Measurements from ENCODE around the gene IFIT5. TPM values are rescaled to one million over a fixed set of nuclear protein-coding genes. Genes with fewer than 3 reads are reported as not detected.
A peak's percentile ranks its signal among the peaks of the same experiment; 100 is the strongest.

IFIT5 gene
- polyA plus RNA-seq, 1 donor (not counting 4 experiments of a cell fraction or from before 2014, with no cell fraction given): 15.8 TPM

- Histone ChIP-seq H4K20me1 (ENCODE audit: control insufficient read depth, extremely low read depth, insufficient read depth, low read length) (no peaks in the 10 kb centered on the region), H3K79me2 (ENCODE audit: control insufficient read depth, insufficient read depth, low read length) (no peaks in the 10 kb centered on the region), H3K4me1 (ENCODE audit: control insufficient read depth, extremely low read depth, insufficient read depth, low read length) (peaks cover 45% of the 10 kb centered on the region), H3K4me3 (ENCODE audit: control insufficient read depth in 2 of 3, extremely low read depth in 1 of 3, insufficient read depth in 2 of 3, low read depth in 1 of 3, low read length in 3 of 3) (no peak overlapping the region), H3K9me1 (ENCODE audit: control insufficient read depth, extremely low read depth, insufficient read depth, low read length) (no peaks in the 10 kb centered on the region), H3K27me3 (ENCODE audit: control insufficient read depth, extremely low read depth, insufficient read depth, low read length) (no peaks in the 10 kb centered on the region), H3K36me3 (ENCODE audit: control insufficient read depth in 2 of 2, extremely low read depth in 1 of 2, insufficient read depth in 2 of 2, low read length in 2 of 2) (no peaks in the 10 kb centered on the region), H2AFZ (ENCODE audit: control insufficient read depth, low read length) (no peak overlapping the region), H3K4me2 (ENCODE audit: control insufficient read depth, extremely low read depth, insufficient read depth, low read depth, low read length) (peak overlapping the region; percentile 17), H3K27ac (ENCODE audit: control insufficient read depth, insufficient read depth, low read length) (no peak overlapping the region), H3K9me3 (ENCODE audit: control insufficient read depth, low read depth, low read length) (no peaks in the 10 kb centered on the region), H3K9ac (ENCODE audit: control insufficient read depth, extremely low read depth, insufficient read depth, low read length) (no peak overlapping the region)
- dilution Hi-C loops (cut with MboI; ENCODE audit: extremely low pct_ligation_motif_present, low sequenced_read_pairs): no loop called here
- TF ChIP-seq CTCF (optimal IDR thresholded peaks at IDR 0.05 in 1 of 3, IDR thresholded peaks at IDR 0.05 in 1 of 3, conservative IDR thresholded peaks at IDR 0.05 in 1 of 3; ENCODE audit: extremely low read depth in 1 of 3, insufficient read depth in 2 of 3, low read length in 3 of 3) (no peak), EZH2 (IDR thresholded peaks at IDR 0.05; ENCODE audit: low read length) (no peak)
- no peak for FAIRE-seq
- DNase-seq (ENCODE audit: low read depth, low spot score): no peak
Measured at GRCh38 chr10:89469517-89469916, 55.1 kb downstream of the IFIT5 start.

Other genes with a start within 250 kb of the IFIT5 start
- 0.05 to 0.37 TPM in 2 of 3 replicates, not detected in the other for gene CH25H, start 207.3 kb upstream of the IFIT5 start, polyA plus RNA-seq
- gene LIPA, start 162.8 kb upstream of the IFIT5 start, polyA plus RNA-seq: 105 to 157 TPM (median 156 TPM) in 3 replicates
- 3.4 to 4.3 TPM (median 3.9 TPM) in 3 replicates for gene IFIT2, start 112.5 kb upstream of the IFIT5 start, polyA plus RNA-seq
- 30.2 to 83.1 TPM (median 42.6 TPM) in 3 replicates for gene IFIT3, start 86.6 kb upstream of the IFIT5 start, polyA plus RNA-seq
- not detected in 3 replicates for gene IFIT1B, start 36.5 kb upstream of the IFIT5 start, polyA plus RNA-seq
- 96.9 to 140 TPM (median 112 TPM) in 3 replicates for gene IFIT1, start 21.9 kb upstream of the IFIT5 start, polyA plus RNA-seq
- 0.09 to 0.10 TPM (median 0.10 TPM) in 3 replicates for gene SLC16A12, start 121.0 kb downstream of the IFIT5 start, polyA plus RNA-seq
- 6.0 to 9.5 TPM (median 6.8 TPM) in 3 replicates for gene PANK1, start 230.7 kb downstream of the IFIT5 start, polyA plus RNA-seq